HepG2 (cell line): ENCODE data around the gene SCFD2. TPM values are rescaled to one million over a fixed set of nuclear protein-coding genes. Genes with fewer than 3 reads are reported as not detected.

Source experiments
- ATAC-seq: fragments of 200-7000 bp; cut with Tn5 transposase; 3 replicates; pipeline ENCODE4 v1.9.1; 2020; ENCODE audit warnings: mild to moderate bottlenecking, moderate library complexity
- BruUV-seq: library from RNA; stranded (reverse); fragments of 400-500 nt; replicated peaks from 2 replicates; lab custom pipeline; 2021; lab: Mats Ljungman, UMichigan
- CTCF ChIA-PET: fragments of 300-600 bp; formaldehyde crosslinking; extraction: SDS; loops from one replicate; lab custom pipeline; 2021; ENCODE audit warnings: low total read pairs, inconsistent platforms, low intra/inter-chr PET ratio; lab: Yijun Ruan, JAX
- POLR2A ChIA-PET: fragments of 350-600 bp; sonication (Branson Sonifier 250); formaldehyde crosslinking; loops from one replicate; lab custom pipeline; 2020; ENCODE audit warnings: antibody characterized with exemption, inconsistent platforms; lab: Yijun Ruan, JAX
- DNase-seq: peaks from one replicate; pipeline ENCODE4 v3.0.0-alpha.2; 2015; ENCODE audit warnings: low spot score
- FAIRE-seq: peaks from 3 replicates; lab custom pipeline; 2011; peaks lifted over from hg19 to GRCh38; lab: Jason Lieb, UNC
- H2AFZ ChIP-seq: one replicate; pipeline ENCODE4 v1.6.1; 2011; ENCODE audit warnings: low read length, inconsistent platforms
- H3K27ac ChIP-seq: fragments of 300-600 bp; 3 replicates; pipeline ENCODE4 v1.8.0; 2011; ENCODE audit warnings: mixed run types, mild to moderate bottlenecking, mixed read lengths, low read length, inconsistent platforms; ENCODE audit not compliant: insufficient read depth; ENCODE audit errors: extremely low read length
- H3K27me3 ChIP-seq, 2 experiments: fragments of 200-600 bp in 1 of 2; 2 replicates in 1 of 2; 3 replicates in 1 of 2; pipeline versions ENCODE4 v1.6.0 to v1.8.0; 2011; ENCODE audit warnings: low read length in 2 of 2, mild to moderate bottlenecking in 2 of 2, moderate library complexity in 2 of 2, inconsistent platforms in 1 of 2; ENCODE audit not compliant: insufficient read depth in 2 of 2, control insufficient read depth in 1 of 2
- H3K36me3 ChIP-seq, 2 experiments: fragments of 200-600 bp in 1 of 2; replicated peaks in 1 of 2; 2 replicates in 1 of 2; 3 replicates in 1 of 2; pipeline versions ENCODE4 v1.5.1 to v1.8.0; 2011; ENCODE audit warnings: low read length in 2 of 2, inconsistent platforms in 1 of 2; ENCODE audit not compliant: insufficient read depth in 2 of 2, control insufficient read depth in 1 of 2
- H3K4me1 ChIP-seq: 2 replicates; pipeline ENCODE4 v1.5.1; 2012; ENCODE audit warnings: low read length, inconsistent platforms; ENCODE audit not compliant: insufficient read depth
- H3K4me2 ChIP-seq: 2 replicates; pipeline ENCODE4 v1.6.0; 2011; ENCODE audit warnings: low read depth, low read length, inconsistent platforms
- H3K4me3 ChIP-seq, 3 experiments: fragments of 200-600 bp in 1 of 3; sonication (generic), shearing (Covaris generic) in 1 of 3; replicated peaks in 1 of 3; 2 replicates each; pipeline ENCODE4 v1.5.1; 2011 to 2016; ENCODE audit warnings: low read length in 3 of 3, inconsistent platforms in 2 of 3, low read depth in 2 of 3, mild to moderate bottlenecking in 2 of 3, control low read depth in 1 of 3, mixed read lengths in 1 of 3; ENCODE audit not compliant: insufficient read depth in 1 of 3
- H3K79me2 ChIP-seq: one replicate; pipeline ENCODE4 v1.6.1; 2011; ENCODE audit warnings: low read length, inconsistent platforms; ENCODE audit not compliant: insufficient read depth
- H3K9ac ChIP-seq: 2 replicates; pipeline ENCODE4 v1.6.0; 2011; ENCODE audit warnings: mild to moderate bottlenecking, low read depth, low read length, inconsistent platforms; ENCODE audit not compliant: insufficient read depth
- H3K9me3 ChIP-seq: 2 replicates; pipeline ENCODE4 v1.5.1; 2012; ENCODE audit warnings: mild to moderate bottlenecking, low read length
- H4K20me1 ChIP-seq: 2 replicates; pipeline ENCODE4 v1.6.0; 2011; ENCODE audit warnings: inconsistent platforms, mild to moderate bottlenecking, low read length, moderate library complexity; ENCODE audit not compliant: insufficient read depth
- DMTF1 ChIP-seq: sonication (generic); formaldehyde crosslinking; IDR thresholded peaks from 2 replicates; pipeline ENCODE4 v1.4.0; 2020; ENCODE audit warnings: mild to moderate bottlenecking, missing genetic modification reagents
- PHF8 ChIP-seq: sonication (generic); formaldehyde crosslinking; IDR thresholded peaks from 2 replicates; pipeline ENCODE4 v1.5.0; 2020; ENCODE audit warnings: missing genetic modification reagents
- RBM39 ChIP-seq: fragments of 200-400 bp; formaldehyde crosslinking; IDR thresholded peaks from one replicate; pipeline ENCODE4 v1.6.1; 2018; ENCODE audit warnings: antibody characterized with exemption, mild to moderate bottlenecking, low read depth, low read length; ENCODE audit not compliant: poor library complexity, severe bottlenecking
- RELA ChIP-seq: sonication (generic); formaldehyde crosslinking; IDR thresholded peaks from 2 replicates; pipeline ENCODE4 v1.4.0; 2020; ENCODE audit warnings: missing genetic modification reagents
- ZNF232 ChIP-seq: sonication (generic); formaldehyde crosslinking; IDR thresholded peaks from 2 replicates; pipeline ENCODE4 v1.4.0; 2020; ENCODE audit warnings: missing genetic modification reagents, borderline replicate concordance
- ZNF691 ChIP-seq: sonication (generic); formaldehyde crosslinking; IDR thresholded peaks from 2 replicates; pipeline ENCODE4 v1.4.0; 2020; ENCODE audit warnings: missing genetic modification reagents, low read depth, mild to moderate bottlenecking, borderline replicate concordance
- ZNF704 ChIP-seq: sonication (generic); formaldehyde crosslinking; IDR thresholded peaks from 2 replicates; pipeline ENCODE4 v1.8.1; 2023; ENCODE audit warnings: mild to moderate bottlenecking, inconsistent platforms, moderate library complexity, missing genetic modification reagents, borderline replicate concordance
- ZNF710 ChIP-seq: sonication (generic); formaldehyde crosslinking; IDR thresholded peaks from 2 replicates; pipeline ENCODE4 v1.5.0; 2020; ENCODE audit warnings: mild to moderate bottlenecking, missing genetic modification reagents, borderline replicate concordance
- WGBS: methylation state at CpG from one replicate; pipeline ENCODE4 v1.1.6; 2017; ENCODE audit warnings: low lambda C conversion rate; 5-methylcytosine and 5-hydroxymethylcytosine counted together
- in situ Hi-C: cut with HindIII; loops from 2 replicates; pipeline ENCODE4 v1.10.0; 2017; ENCODE audit warnings: low pct_unique_long_range_greater_than_20kb; ENCODE audit not compliant: extremely low pct_ligation_motif_present
- intact Hi-C: fragments of 100-400 bp; cut with micrococcal nuclease; formaldehyde crosslinking; loops from one replicate; pipeline ENCODE4 v1.10.0; 2022; ENCODE audit not compliant: unreplicated experiment
- polyA plus RNA-seq, 8 experiments: library from polyadenylated mRNA; depleted of rRNA in 3 of 8; stranded (reverse) in 7 of 8; unstranded in 1 of 8; fragments of >200 nt; fragmentation: Illumina TruSeq in 4 of 8; extraction: Trizol in 4 of 8; gene quantifications; 2 replicates each; pipeline versions ENCODE4 v1.2.1 to v1.2.3, GENCODE V29; 2011 to 2016; ENCODE audit warnings: low read depth in 4 of 8, missing spikeins in 1 of 8, mixed read lengths in 1 of 8; ENCODE audit not compliant: insufficient read depth in 1 of 8
- total RNA-seq, 5 experiments: library from RNA; depleted of rRNA; stranded (reverse); fragments of >200 nt; fragmentation: Illumina TruSeq; extraction: Trizol; gene quantifications; 2 replicates each; pipeline ENCODE4 v1.2.3, GENCODE V29; 2016; ENCODE audit warnings: low read depth in 1 of 5

Gene SCFD2
- total and polyA plus RNA-seq, 2 of the 13 experiments (the other 11 are each of a cell fraction or from before 2014, with no cell fraction given): 4.6 to 15.6 TPM

GRCh38 chr4:53321984-53322289 is 43.9 kb downstream of the SCFD2 start:
- in situ Hi-C loops: loop anchor here (25.0 kb wide), 1 partner anchor 915 kb away; the partner anchor contains the start of gene PDGFRA
- peak overlapping the region; percentile 25 for H3K4me2 ChIP-seq
- WGBS: 100% methylated on average over 2 of the region's 2 CpGs
- no peaks in the 10 kb centered on the region for H3K79me2 ChIP-seq
- no peaks in the 10 kb centered on the region for H3K9me3 ChIP-seq
- no peak for DNase-seq
- H3K9ac ChIP-seq: no peak overlapping the region
- H4K20me1 ChIP-seq: no peaks in the 10 kb centered on the region
- no TSS peak for BruUV-seq
- FAIRE-seq: no peak
- H3K4me3 ChIP-seq: no peak overlapping the region
- H2AFZ ChIP-seq: no peak overlapping the region
- POLR2A ChIA-PET: no interaction called here
- H3K4me1 ChIP-seq: peaks cover 30% of the 10 kb centered on the region
- H3K27ac ChIP-seq: no peak overlapping the region
- intact Hi-C loops: no loop called here
- ATAC-seq: no peak
- TF ChIP-seq DMTF1 (CRISPR knock-in tag) (no peak), RELA (CRISPR knock-in tag) (no peak), ZNF704 (CRISPR knock-in tag) (no peak), ZNF710 (CRISPR knock-in tag) (no peak), ZNF232 (CRISPR knock-in tag) (no peak), RBM39 (no peak), ZNF691 (no peak), PHF8 (no peak)
- H3K27me3 ChIP-seq: no peaks in the 10 kb centered on the region
- H3K36me3 ChIP-seq: no peaks in the 10 kb centered on the region
- CTCF ChIA-PET: no interaction called here
